Measurements from ENCODE around the gene ERLIN1.

Gene ERLIN1

GRCh38 chr10:100208276-100208675, 22.4 kb upstream of the ERLIN1 start:
- Histone ChIP-seq H4K20me1 (ENCODE audit: control insufficient read depth, insufficient read depth, low read depth, low read length) (no peaks in the 10 kb centered on the region), H3K4me3 (ENCODE audit: low read length) (no peak overlapping the region), H3K4me2 (ENCODE audit: low read length) (no peak overlapping the region), H3F3A (ENCODE audit: control insufficient read depth, insufficient read depth) (no peaks in the 10 kb centered on the region), H3K36me3 (ENCODE audit: control insufficient read depth, low read length) (peaks cover 81% of the 10 kb centered on the region), H3K79me2 (ENCODE audit: control insufficient read depth, low read length) (no peaks in the 10 kb centered on the region), H3K4me1 (ENCODE audit: control insufficient read depth, low read length) (no peaks in the 10 kb centered on the region), H3K27me3 (ENCODE audit: control insufficient read depth, low read length) (no peaks in the 10 kb centered on the region), H3K27ac (ENCODE audit: low read depth, low read length) (no peak overlapping the region), H3K9me3 (ENCODE audit: control insufficient read depth, insufficient read depth, low read length) (no peaks in the 10 kb centered on the region), H3K9me2 (replicated peaks; ENCODE audit: control insufficient read depth, low read length) (no peaks in the 10 kb centered on the region)
- no peak for TF ChIP-seq EZH2phosphoT487 (IDR thresholded peaks at IDR 0.05; ENCODE audit: borderline replicate concordance, low read length)
- TF ChIP-seq CTCF (IDR thresholded peaks at IDR 0.05; ENCODE audit: low read depth, low read length, poor library complexity, severe bottlenecking), result no peak

DNA sequence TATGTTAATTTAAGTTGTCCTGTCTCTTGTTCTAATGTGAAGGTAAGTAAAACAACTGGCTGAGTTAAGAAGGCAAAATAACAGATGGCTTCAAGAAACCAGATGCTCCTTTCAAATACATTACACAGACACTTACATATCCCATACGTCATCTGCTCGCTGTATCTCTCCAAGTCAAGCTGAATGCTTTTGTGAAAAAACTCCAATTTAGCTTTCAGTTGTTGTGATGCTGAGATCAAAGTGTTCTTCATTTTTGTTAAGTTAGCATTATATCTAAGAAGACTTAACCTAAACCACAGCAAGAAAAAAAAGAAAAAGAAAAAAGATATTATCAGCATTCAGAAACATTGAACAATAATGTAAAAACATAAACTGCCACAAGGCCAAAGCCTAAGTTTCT, 18.5 kb upstream of the ERLIN1 start:
- H3K4me2 ChIP-seq (ENCODE audit: low read length), result no peak overlapping the region
- 0 out of 2 replicates have a peak, but pooled peaks cover 7% of the 10 kb centered on the region for H3F3A ChIP-seq (ENCODE audit: control insufficient read depth, insufficient read depth)
- no peaks in the 10 kb centered on the region for H3K27me3 ChIP-seq (ENCODE audit: control insufficient read depth, low read length)
- H4K20me1 ChIP-seq (ENCODE audit: control insufficient read depth, insufficient read depth, low read depth, low read length), result no peaks in the 10 kb centered on the region
- no peak overlapping the region for H3K4me3 ChIP-seq (ENCODE audit: low read length)
- TF ChIP-seq EZH2phosphoT487 (IDR thresholded peaks at IDR 0.05; ENCODE audit: borderline replicate concordance, low read length), result no peak
- TF ChIP-seq CTCF (IDR thresholded peaks at IDR 0.05; ENCODE audit: low read depth, low read length, poor library complexity, severe bottlenecking), result no peak
- H3K36me3 ChIP-seq (ENCODE audit: control insufficient read depth, low read length), result peaks cover 83% of the 10 kb centered on the region
- H3K79me2 ChIP-seq (ENCODE audit: control insufficient read depth, low read length), result no peaks in the 10 kb centered on the region; the same call in 1 of the 2 replicates
- H3K9me3 ChIP-seq (ENCODE audit: control insufficient read depth, insufficient read depth, low read length), result no peaks in the 10 kb centered on the region
- H3K27ac ChIP-seq (ENCODE audit: low read depth, low read length), result no peak overlapping the region
- H3K4me1 ChIP-seq (ENCODE audit: control insufficient read depth, low read length), result no peaks in the 10 kb centered on the region
- no peaks in the 10 kb centered on the region for H3K9me2 ChIP-seq (replicated peaks; ENCODE audit: control insufficient read depth, low read length)

DNA sequence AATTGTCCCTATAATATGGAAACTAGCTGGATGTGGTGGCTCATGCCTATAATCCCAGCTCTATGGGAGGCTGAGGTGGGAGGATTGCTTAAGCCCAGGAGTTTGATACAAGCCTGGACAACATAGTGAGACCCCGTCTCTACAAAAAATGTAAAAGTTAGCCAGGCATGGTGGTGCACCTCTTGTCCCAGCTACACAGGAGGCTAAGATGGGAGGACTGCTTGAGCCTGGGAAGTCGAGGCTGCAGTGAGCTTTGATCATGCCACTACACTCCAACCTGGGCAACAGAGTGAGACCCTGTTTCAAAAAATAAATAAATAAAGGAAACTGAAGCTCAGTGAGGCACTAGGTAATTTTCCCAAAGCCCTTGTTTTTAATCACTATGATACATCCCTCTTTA, 15.7 kb upstream of the ERLIN1 start:
- peaks cover 85% of the 10 kb centered on the region for H3K36me3 ChIP-seq (ENCODE audit: control insufficient read depth, low read length)
- H3K79me2 ChIP-seq (ENCODE audit: control insufficient read depth, low read length), result no peaks in the 10 kb centered on the region; the same call in 1 of the 2 replicates
- no peaks in the 10 kb centered on the region for H3K9me2 ChIP-seq (replicated peaks; ENCODE audit: control insufficient read depth, low read length)
- no peaks in the 10 kb centered on the region for H3K27me3 ChIP-seq (ENCODE audit: control insufficient read depth, low read length)
- H3F3A ChIP-seq (ENCODE audit: control insufficient read depth, insufficient read depth), result peaks cover 12% of the 10 kb centered on the region; the same call in 1 of the 2 replicates
- H3K4me1 ChIP-seq (ENCODE audit: control insufficient read depth, low read length), result no peaks in the 10 kb centered on the region
- no peak overlapping the region for H3K27ac ChIP-seq (ENCODE audit: low read depth, low read length)
- no peak overlapping the region for H3K4me2 ChIP-seq (ENCODE audit: low read length)
- no peaks in the 10 kb centered on the region for H4K20me1 ChIP-seq (ENCODE audit: control insufficient read depth, insufficient read depth, low read depth, low read length)
- H3K4me3 ChIP-seq (ENCODE audit: low read length), result no peak overlapping the region
- H3K9me3 ChIP-seq (ENCODE audit: control insufficient read depth, insufficient read depth, low read length), result no peaks in the 10 kb centered on the region
- TF ChIP-seq CTCF (IDR thresholded peaks at IDR 0.05; ENCODE audit: low read depth, low read length, poor library complexity, severe bottlenecking) (no peak), EZH2phosphoT487 (IDR thresholded peaks at IDR 0.05; ENCODE audit: borderline replicate concordance, low read length) (no peak)
